SK-N-SH (cell line): Measurements from ENCODE around the gene ALPL. TPM values are rescaled to one million over a fixed set of nuclear protein-coding genes. Genes with fewer than 3 reads are reported as not detected.

Experiments
- CTCF ChIA-PET: fragments of 300-600, 350-600 bp; formaldehyde crosslinking; extraction: SDS; loops from one replicate; lab custom pipeline; 2021; lab: Yijun Ruan, JAX
- POLR2A ChIA-PET: fragments of 350-600 bp; sonication (Branson Sonifier 250); formaldehyde crosslinking; extraction: SDS; loops from one replicate; lab custom pipeline; 2020; ENCODE audit warnings: antibody characterized with exemption, inconsistent platforms; lab: Yijun Ruan, JAX
- DNase-seq: peaks from one replicate; pipeline ENCODE4 v3.0.0; 2012
- H2AFZ ChIP-seq: fragments of 200-600 bp; sonication (generic); 2 replicates; pipeline ENCODE4 v1.8.1; 2016; ENCODE audit warnings: antibody characterized with exemption, mild to moderate bottlenecking, low read depth
- H3F3A ChIP-seq: fragments of 200-600 bp; sonication (generic); replicated peaks from 2 replicates; pipeline ENCODE3; 2016; ENCODE audit warnings: antibody characterized with exemption, mild to moderate bottlenecking; ENCODE audit not compliant: insufficient read depth
- H3K27ac ChIP-seq, 2 experiments: fragments of 200-500 bp in 1 of 2; fragments of 200-600 bp in 1 of 2; sonication (Bioruptor generic) in 1 of 2; sonication (generic), shearing (Covaris generic) in 1 of 2; 2 replicates each; pipeline versions ENCODE4 v1.5.1 to v1.6.1; 2014 to 2016; ENCODE audit warnings: low read depth in 2 of 2, inconsistent platforms in 1 of 2, low read length in 1 of 2, mild to moderate bottlenecking in 1 of 2, mixed read lengths in 1 of 2
- H3K27me3 ChIP-seq: fragments of 200-600 bp; sonication (generic), shearing (Covaris generic); 2 replicates; pipeline ENCODE4 v1.6.1; 2016; ENCODE audit warnings: mixed run types; ENCODE audit not compliant: insufficient read depth
- H3K36me3 ChIP-seq, 2 experiments: fragments of 200-500 bp in 1 of 2; fragments of 200-600 bp in 1 of 2; sonication (Bioruptor generic) in 1 of 2; sonication (generic) in 1 of 2; replicated peaks in 1 of 2; 2 replicates each; pipeline versions ENCODE3 to v1.5.1; 2014 to 2016; ENCODE audit warnings: low read length in 1 of 2, mild to moderate bottlenecking in 1 of 2; ENCODE audit not compliant: insufficient read depth in 2 of 2, control insufficient read depth in 1 of 2
- H3K4me1 ChIP-seq, 2 experiments: fragments of 200-500 bp in 1 of 2; fragments of 200-600 bp in 1 of 2; sonication (Bioruptor generic) in 1 of 2; sonication (generic), shearing (Covaris generic) in 1 of 2; 2 replicates each; pipeline versions ENCODE4 v1.5.1 to v1.6.1; 2014 to 2016; ENCODE audit warnings: low read depth in 1 of 2, low read length in 1 of 2, mixed run types in 1 of 2; ENCODE audit not compliant: insufficient read depth in 2 of 2, control insufficient read depth in 1 of 2
- H3K4me2 ChIP-seq: fragments of 200-600 bp; sonication (generic), shearing (Covaris generic); 2 replicates; pipeline ENCODE4 v1.6.1; 2017; ENCODE audit warnings: mixed run types
- H3K4me3 ChIP-seq, 2 experiments: fragments of 200-500 bp in 1 of 2; fragments of 200-600 bp in 1 of 2; sonication (Bioruptor generic) in 1 of 2; sonication (generic), shearing (Covaris generic) in 1 of 2; 2 replicates each; pipeline versions ENCODE4 v1.5.1 to v1.8.1; 2014 to 2016; ENCODE audit warnings: low read depth in 2 of 2, inconsistent platforms in 1 of 2, low read length in 1 of 2, mild to moderate bottlenecking in 1 of 2, mixed read lengths in 1 of 2, moderate library complexity in 1 of 2
- H3K79me2 ChIP-seq: fragments of 200-600 bp; sonication (generic); 2 replicates; pipeline ENCODE4 v1.8.1; 2017; ENCODE audit warnings: mild to moderate bottlenecking; ENCODE audit not compliant: insufficient read depth
- H3K9ac ChIP-seq: fragments of 200-600 bp; sonication (generic); 2 replicates; pipeline ENCODE4 v1.6.1; 2017; ENCODE audit warnings: mixed run types
- H3K9me2 ChIP-seq: fragments of 200-600 bp; sonication (generic); 2 replicates; pipeline ENCODE4 v1.6.1; 2017; ENCODE audit warnings: mixed run types
- H3K9me3 ChIP-seq: fragments of 200-600 bp; sonication (generic); 2 replicates; pipeline ENCODE4 v1.6.1; 2017; ENCODE audit warnings: mixed run types, mild to moderate bottlenecking, moderate library complexity
- H4K20me1 ChIP-seq: fragments of 200-600 bp; sonication (generic); 2 replicates; pipeline ENCODE4 v1.6.1; 2017; ENCODE audit warnings: mild to moderate bottlenecking, mixed run types; ENCODE audit not compliant: insufficient read depth
- FOSL2 ChIP-seq: IDR thresholded peaks from 2 replicates; pipeline ENCODE4 v1.4.0; 2012; ENCODE audit warnings: low read depth, mild to moderate bottlenecking, moderate library complexity, borderline replicate concordance
- GATA2 ChIP-seq: sonication (generic); formaldehyde crosslinking; IDR thresholded peaks from 2 replicates; pipeline ENCODE4 v1.5.0; 2020; ENCODE audit warnings: mild to moderate bottlenecking, missing genetic modification reagents
- IRF3 ChIP-seq: fragments of 150-350 bp; IDR thresholded peaks from 2 replicates; pipeline ENCODE4 v1.6.1; 2016; ENCODE audit warnings: mild to moderate bottlenecking, low read depth, low read length
- MEF2A ChIP-seq: IDR thresholded peaks from 2 replicates; pipeline ENCODE4 v1.4.0; 2012; ENCODE audit warnings: low read depth, borderline replicate concordance
- NRF1 ChIP-seq: IDR thresholded peaks from 2 replicates; pipeline ENCODE4 v1.6.1; 2012; ENCODE audit warnings: low read depth, mild to moderate bottlenecking, low read length
- PBX3 ChIP-seq: IDR thresholded peaks from 2 replicates; pipeline ENCODE4; 2012
- RAD21 ChIP-seq: IDR thresholded peaks from 2 replicates; pipeline ENCODE4 v1.6.1; 2012; ENCODE audit warnings: mild to moderate bottlenecking, low read length
- SMC3 ChIP-seq: IDR thresholded peaks from 2 replicates; pipeline ENCODE4 v1.6.1; 2012; ENCODE audit warnings: low read depth, low read length, improper control_type of control experiment
- YY1 ChIP-seq: IDR thresholded peaks from 2 replicates; pipeline ENCODE4 v1.4.0; 2012; ENCODE audit warnings: low read depth, mild to moderate bottlenecking
- WGBS: methylation state at CpG from one replicate; pipeline ENCODE4 v1.1.6; 2017; ENCODE audit warnings: low lambda C conversion rate; 5-methylcytosine and 5-hydroxymethylcytosine counted together
- polyA plus RNA-seq, 3 experiments: library from polyadenylated mRNA; depleted of rRNA; stranded (reverse); fragments of >200 nt; gene quantifications; 2 replicates each; pipeline ENCODE4 v1.2.3, GENCODE V29; 2012
- TF ChIP-seq, protein P1 (sequence below): IDR thresholded peaks from 2 replicates; pipeline ENCODE4 v1.4.0; 2012; ENCODE audit warnings: low read depth, borderline replicate concordance
- TF ChIP-seq, protein P2 (sequence below): fragments of 150-350 bp; IDR thresholded peaks from 2 replicates; pipeline ENCODE4 v1.6.1; 2017; ENCODE audit warnings: antibody characterized with exemption, low read length, low read depth, borderline replicate concordance

The ALPL gene
- polyA plus RNA-seq, 1 of the 3 experiments (the other 2 are of a cell fraction): 0.69 TPM

DNA sequence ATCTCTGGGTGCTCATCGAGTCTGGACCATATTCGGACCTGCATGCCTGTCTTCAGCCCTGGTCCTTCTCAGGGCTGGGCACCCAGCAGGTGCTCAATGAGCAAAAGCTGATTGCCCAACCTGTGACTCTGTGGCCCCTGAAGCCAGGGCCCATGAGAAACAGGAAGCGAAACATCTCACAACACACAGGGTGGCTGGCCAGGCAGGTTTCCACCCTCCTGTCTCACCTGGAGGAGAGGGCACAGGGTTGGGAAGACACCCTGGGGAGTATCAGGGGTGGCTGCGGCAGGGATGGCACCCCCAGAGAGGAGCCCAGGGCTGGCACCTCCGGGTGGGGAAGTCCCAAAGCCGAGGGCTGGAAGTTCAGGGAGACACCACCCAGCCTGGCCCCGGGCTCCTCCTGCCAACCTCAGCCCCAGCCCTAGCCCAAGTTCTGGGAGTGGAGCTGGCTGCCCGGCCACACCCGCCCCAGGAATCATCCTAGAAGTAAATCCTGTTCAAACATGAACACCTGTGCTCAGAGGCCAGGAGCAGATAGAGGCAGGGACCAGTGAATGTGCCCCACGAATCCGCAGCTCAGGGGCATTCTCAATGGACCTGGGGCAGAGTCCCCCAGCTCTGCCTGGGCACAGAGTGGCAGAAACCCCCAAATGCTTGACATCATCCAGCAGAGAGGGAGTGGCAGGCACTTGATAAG lies 105.3 kb downstream of the ALPL start:
- no peak overlapping the region for H3K4me3 ChIP-seq
- POLR2A ChIA-PET: no interaction called here

More for the DNA sequence above, 105.3 kb downstream of the ALPL start:
- Histone ChIP-seq H3K9ac (no peak overlapping the region), H3K79me2 (no peaks in the 10 kb centered on the region), H3K4me2 (no peak overlapping the region), H3K27ac (no peak overlapping the region), H3F3A (no peaks in the 10 kb centered on the region), H4K20me1 (no peaks in the 10 kb centered on the region), H3K27me3 (peaks cover 15% of the 10 kb centered on the region), H3K9me3 (no peaks in the 10 kb centered on the region), H3K36me3 (no peaks in the 10 kb centered on the region), H2AFZ (no peak overlapping the region), H3K4me1 (peaks cover 0 to 7% of the 10 kb centered on the region in 2 experiments; a peak in 1 of 4 replicates), H3K9me2 (no peaks in the 10 kb centered on the region)
- TF ChIP-seq YY1 (no peak), PBX3 (no peak), GATA2 (CRISPR knock-in tag) (no peak), NRF1 (no peak), FOSL2 (no peak), MEF2A (no peak), SMC3 (no peak), IRF3 (no peak), RAD21 (no peak)
- TF ChIP-seq, protein P1, sequence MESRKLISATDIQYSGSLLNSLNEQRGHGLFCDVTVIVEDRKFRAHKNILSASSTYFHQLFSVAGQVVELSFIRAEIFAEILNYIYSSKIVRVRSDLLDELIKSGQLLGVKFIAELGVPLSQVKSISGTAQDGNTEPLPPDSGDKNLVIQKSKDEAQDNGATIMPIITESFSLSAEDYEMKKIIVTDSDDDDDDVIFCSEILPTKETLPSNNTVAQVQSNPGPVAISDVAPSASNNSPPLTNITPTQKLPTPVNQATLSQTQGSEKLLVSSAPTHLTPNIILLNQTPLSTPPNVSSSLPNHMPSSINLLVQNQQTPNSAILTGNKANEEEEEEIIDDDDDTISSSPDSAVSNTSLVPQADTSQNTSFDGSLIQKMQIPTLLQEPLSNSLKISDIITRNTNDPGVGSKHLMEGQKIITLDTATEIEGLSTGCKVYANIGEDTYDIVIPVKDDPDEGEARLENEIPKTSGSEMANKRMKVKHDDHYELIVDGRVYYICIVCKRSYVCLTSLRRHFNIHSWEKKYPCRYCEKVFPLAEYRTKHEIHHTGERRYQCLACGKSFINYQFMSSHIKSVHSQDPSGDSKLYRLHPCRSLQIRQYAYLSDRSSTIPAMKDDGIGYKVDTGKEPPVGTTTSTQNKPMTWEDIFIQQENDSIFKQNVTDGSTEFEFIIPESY: no peak
- TF ChIP-seq, protein P2, sequence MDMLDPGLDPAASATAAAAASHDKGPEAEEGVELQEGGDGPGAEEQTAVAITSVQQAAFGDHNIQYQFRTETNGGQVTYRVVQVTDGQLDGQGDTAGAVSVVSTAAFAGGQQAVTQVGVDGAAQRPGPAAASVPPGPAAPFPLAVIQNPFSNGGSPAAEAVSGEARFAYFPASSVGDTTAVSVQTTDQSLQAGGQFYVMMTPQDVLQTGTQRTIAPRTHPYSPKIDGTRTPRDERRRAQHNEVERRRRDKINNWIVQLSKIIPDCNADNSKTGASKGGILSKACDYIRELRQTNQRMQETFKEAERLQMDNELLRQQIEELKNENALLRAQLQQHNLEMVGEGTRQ: no peak
- DNase-seq: no peak
- WGBS: 67% methylated on average over 4 of the region's 11 CpGs
- CTCF ChIA-PET: interaction anchor here (1.3 to 4.5 kb wide), 2 partner anchors 19 to 44 kb away, joined by 4 to 23 read pairs; no protein-coding TSS in a partner anchor
